ENCODE results near the gene MEX3B.

- TF ChIP-seq GATA2 (IDR thresholded peaks at IDR 0.05; ENCODE audit: low read depth, low read length) (no peak), GATA3 (IDR thresholded peaks at IDR 0.05; ENCODE audit: low read depth, low read length) (no peak)
Observed at GRCh38 chr15:82043130-82043673, 2.6 kb downstream of the MEX3B start.

Measured in SH-SY5Y (cell line).